H1 (cell line): Measurements from ENCODE around the gene PLXNB1. TPM values are rescaled to one million over a fixed set of nuclear protein-coding genes. Genes with fewer than 3 reads are reported as not detected.

Experiments
- EZH2 ChIP-seq: fragments of 200-600 bp; sonication (generic); IDR thresholded peaks from 2 replicates; pipeline ENCODE4 v1.7.1; 2012; ENCODE audit warnings: low read depth, mild to moderate bottlenecking, moderate library complexity, low read length, inconsistent platforms; ENCODE audit not compliant: severe bottlenecking
- SP1 ChIP-seq: IDR thresholded peaks from 2 replicates; pipeline ENCODE4 v1.6.1; 2011; ENCODE audit warnings: low read depth, low read length
- polyA plus RNA-seq, 7 experiments: library from polyadenylated mRNA; depleted of rRNA in 3 of 7; stranded (reverse) in 5 of 7; unstranded in 2 of 7; fragments of >200 nt in 5 of 7; fragments of 200-250 nt in 2 of 7; gene quantifications; 1 replicate in 5 of 7; 2 replicates in 1 of 7; 4 replicates in 1 of 7; pipeline versions ENCODE4 v1.2.1 to v1.2.3, GENCODE V29; 2011 to 2013; ENCODE audit warnings: missing spikeins in 2 of 7, mixed read lengths in 2 of 7
- total RNA-seq: library from RNA; stranded (reverse); fragmentation: NEBNext Ultra II Directional; extraction: Animal tissue kit (Norgen Biotek cat#: 25700); gene quantifications from 2 replicates; pipeline ENCODE4 v1.2.1, GENCODE V29; 2021

PLXNB1 gene
- total and polyA plus RNA-seq, 2 of the 8 experiments (the other 6 are each of a cell fraction or from before 2014, with no cell fraction given), result 109 to 114 TPM

DNA sequence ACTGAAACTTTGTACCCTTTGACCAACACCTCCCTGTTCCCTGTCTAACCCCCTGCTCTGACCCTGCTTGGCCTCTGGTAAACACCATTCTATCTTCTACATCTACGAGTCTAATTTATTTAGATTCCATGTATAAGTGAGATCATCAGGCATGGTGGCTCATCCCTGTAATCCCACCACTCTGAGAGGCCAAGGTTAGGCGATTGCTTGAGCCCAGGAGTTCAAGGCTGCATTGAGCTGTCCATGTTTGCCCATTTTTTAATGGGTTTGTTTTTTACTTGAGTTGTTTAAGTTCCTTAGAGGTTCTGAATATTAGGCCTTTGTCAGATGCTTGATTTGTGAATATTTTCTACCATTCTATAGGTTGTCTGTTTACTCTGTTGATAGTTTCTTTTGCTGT lies 40.9 kb downstream of the PLXNB1 start (continued):
- TF ChIP-seq EZH2 (no peak), SP1 (no peak)
- TF ChIP-seq, all 59 proteins: peak for 0
